Measurements from ENCODE around the gene TMX4.

- TF ChIP-seq CTCF (IDR thresholded peaks at IDR 0.05) (no peak), POLR2AphosphoS5 (IDR thresholded peaks at IDR 0.05) (no peak), EP300 (IDR thresholded peaks at IDR 0.05; ENCODE audit: low read depth) (no peak)
Observed at GRCh38 chr20:7994809-7995208, 24.8 kb downstream of the TMX4 start.

All from transverse colon (tissue), 4 donors.